Cardiac septum (tissue), 1 donor: ENCODE measurements around the gene KCNQ4. TPM values are rescaled to one million over a fixed set of nuclear protein-coding genes. Genes with fewer than 3 reads are reported as not detected.

Source experiments
- DNase-seq: peaks from one replicate; pipeline ENCODE4 v3.0.0-alpha.2; 2020; ENCODE audit warnings: low spot score
- intact Hi-C: fragments of 100-400 bp; cut with DNase I; formaldehyde crosslinking; loops from one replicate; pipeline ENCODE4 v1.14.0; 2022
- total RNA-seq: library from RNA; stranded (reverse); fragmentation: NEBNext Ultra II Directional; extraction: Animal tissue kit (Norgen Biotek cat#: 25700); gene quantifications from one replicate; pipeline ENCODE4 v1.2.1, GENCODE V29; 2021
- donor health status: DM: no; HTN: no; CAD: no.

KCNQ4 gene
- total RNA-seq, 1 donor from 2014 or later: 3.6 TPM

DNA sequence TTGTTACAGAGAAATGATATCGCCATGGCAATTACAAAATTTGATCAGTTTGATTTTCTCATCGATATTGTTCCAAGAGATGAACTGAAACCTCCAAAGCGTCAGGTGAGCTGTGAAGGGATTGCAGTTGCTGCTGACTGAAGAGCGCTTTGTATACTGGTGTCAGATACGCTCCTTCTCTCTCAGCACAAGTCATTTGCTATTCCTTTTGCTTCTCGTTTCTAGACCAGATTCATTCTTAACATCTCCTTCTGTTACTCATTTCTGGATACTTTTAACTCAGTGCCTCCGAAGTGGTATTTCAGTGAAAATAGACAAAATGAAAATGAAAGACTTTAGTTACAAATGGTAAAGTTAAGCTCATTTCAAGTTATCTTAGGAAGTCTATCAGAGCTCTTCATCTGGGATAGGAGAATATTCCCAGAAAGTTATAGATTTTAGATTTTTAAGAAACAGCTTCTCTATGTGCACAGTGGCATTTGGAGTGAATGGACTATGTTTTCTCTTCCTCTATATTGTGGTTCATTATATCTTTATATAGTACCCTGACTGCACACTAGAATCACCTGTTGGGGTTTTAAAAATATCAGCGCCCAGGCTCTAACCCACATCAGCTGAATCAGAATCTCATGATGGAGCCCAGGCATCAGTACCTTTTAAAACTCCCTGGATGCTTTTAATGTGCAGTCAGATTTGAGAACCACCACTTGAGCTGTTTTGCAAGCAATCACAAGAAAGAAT is 30.3 kb upstream of the KCNQ4 start:
- intact Hi-C loops: no loop called here
- no peak for DNase-seq

DNA sequence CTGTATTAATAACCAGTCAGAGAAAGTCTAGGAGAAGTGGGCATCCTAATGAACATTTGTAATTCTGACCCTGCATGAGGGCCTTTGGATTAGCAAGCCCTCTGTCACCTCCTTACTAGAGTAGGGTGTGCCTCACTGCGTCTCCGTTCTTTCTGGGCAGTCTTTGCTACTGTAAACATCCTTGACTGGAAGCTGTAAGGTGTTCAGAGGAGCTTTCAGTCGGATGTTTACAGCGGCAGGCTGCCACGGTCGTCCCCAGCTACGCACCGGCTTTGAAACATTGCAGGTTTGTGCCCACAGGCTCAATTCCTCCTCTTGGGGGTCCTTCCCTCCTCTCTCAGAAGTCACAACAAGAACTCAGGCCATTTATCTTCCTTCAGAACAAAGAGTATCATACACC is 29.4 kb upstream of the KCNQ4 start:
- DNase-seq: no peak
- intact Hi-C loops: no loop called here

DNA sequence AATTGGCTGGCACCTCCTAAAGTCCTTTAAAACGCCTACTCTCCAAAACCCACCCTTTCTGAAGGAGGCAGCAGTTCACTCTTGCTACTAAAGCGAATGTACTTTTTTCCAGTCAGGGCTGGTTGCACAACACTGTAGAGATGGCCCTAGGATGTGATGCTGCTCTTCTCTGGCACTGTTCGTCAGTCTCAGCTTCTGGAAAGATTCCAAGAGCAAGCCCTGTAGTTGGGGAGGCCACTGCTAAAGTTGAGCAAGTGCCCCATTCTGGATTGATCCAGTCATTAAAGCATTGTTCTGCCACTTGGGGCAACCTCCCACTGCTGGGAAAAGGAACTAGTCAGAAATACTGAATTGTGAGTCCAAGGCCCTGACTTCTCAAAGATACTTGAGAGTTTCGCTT is 28.5 kb upstream of the KCNQ4 start:
- DNase-seq: no peak
- intact Hi-C loops: no loop called here

- no peak for DNase-seq
- intact Hi-C loops: no loop called here
Observed at GRCh38 chr1:40756523-40756922, 27.1 kb upstream of the KCNQ4 start.

GRCh38 chr1:40757084-40757483 is 26.5 kb upstream of the KCNQ4 start:
- intact Hi-C loops: no loop called here

DNA sequence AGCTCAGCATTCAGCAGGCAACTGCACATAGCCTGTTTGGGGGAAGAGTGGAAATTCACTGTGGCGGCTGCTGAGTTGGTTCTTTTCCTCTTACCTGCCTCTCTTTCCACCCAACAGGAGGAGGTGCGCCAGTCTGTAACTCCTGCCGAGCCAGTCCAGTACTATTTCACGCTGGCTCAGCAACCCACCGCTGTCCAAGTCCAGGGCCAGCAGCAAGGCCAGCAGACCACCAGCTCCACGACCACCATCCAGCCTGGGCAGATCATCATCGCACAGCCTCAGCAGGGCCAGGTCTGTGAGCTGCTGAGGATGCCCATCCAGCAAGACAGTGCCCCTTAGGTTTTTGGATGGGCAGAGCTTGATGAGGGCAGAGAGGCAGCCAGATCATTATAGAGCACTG is 25.6 kb upstream of the KCNQ4 start:
- no peak for DNase-seq
- intact Hi-C loops: no loop called here

More at GRCh38 chr1:40757084-40757483, 26.5 kb upstream of the KCNQ4 start:
- no peak for DNase-seq

GRCh38 chr1:40758578-40759343 is 24.8 kb upstream of the KCNQ4 start:
- no peak for DNase-seq
- intact Hi-C loops: no loop called here

DNA sequence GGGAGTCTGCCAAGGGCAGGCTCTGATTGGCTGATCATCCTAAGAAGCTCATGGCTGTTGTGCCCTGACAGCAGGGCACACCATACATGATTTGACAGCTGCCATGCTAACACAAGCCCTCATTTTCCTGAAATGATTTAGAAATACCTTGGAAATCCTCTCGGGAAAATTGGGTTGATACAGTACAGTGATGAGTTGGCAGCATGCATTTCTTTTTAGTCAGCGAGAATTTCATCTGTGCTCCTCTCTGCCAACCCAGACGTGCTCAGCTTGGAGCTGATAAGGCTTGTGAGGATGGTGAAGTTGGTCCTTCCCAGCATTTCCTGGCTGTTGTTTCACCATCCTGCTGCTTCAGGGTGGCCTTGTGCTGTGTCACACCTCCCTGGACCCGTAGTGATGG is 22.6 kb upstream of the KCNQ4 start:
- no peak for DNase-seq
- intact Hi-C loops: no loop called here

GRCh38 chr1:40762144-40762923 is 21.3 kb upstream of the KCNQ4 start:
- intact Hi-C loops: no loop called here
- no peak for DNase-seq

- DNase-seq: no peak
- intact Hi-C loops: no loop called here
Observed at GRCh38 chr1:40763742-40764532, 19.6 kb upstream of the KCNQ4 start.

DNA sequence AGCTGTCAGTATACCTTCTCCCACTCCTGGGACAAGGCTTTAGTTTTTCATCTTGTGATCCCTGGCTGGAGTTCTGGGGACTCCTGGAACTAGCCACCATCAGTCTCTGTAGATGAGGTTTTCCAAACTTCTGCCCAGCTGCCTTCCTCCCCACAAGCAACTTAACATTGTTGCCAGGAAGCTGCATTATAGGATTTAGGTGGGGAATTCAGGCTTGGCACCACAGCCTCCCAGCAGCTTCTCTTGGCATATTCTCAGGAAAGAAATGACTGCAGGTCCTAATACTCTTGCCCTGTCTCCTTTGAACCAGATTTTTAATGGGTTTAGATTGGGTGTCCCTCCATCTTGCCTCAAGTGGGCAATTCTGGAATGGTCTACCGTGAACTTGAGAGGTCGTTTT is 18.6 kb upstream of the KCNQ4 start:
- intact Hi-C loops: loop anchor here (5.0 kb wide), 1 partner anchor 143 kb away; no protein-coding TSS in a partner anchor
- no peak for DNase-seq

- no peak for DNase-seq
- intact Hi-C loops: loop anchor here (5.0 kb wide), 1 partner anchor 144 kb away; no protein-coding TSS in a partner anchor
Observed at GRCh38 chr1:40766017-40766416, 17.6 kb upstream of the KCNQ4 start.

DNA sequence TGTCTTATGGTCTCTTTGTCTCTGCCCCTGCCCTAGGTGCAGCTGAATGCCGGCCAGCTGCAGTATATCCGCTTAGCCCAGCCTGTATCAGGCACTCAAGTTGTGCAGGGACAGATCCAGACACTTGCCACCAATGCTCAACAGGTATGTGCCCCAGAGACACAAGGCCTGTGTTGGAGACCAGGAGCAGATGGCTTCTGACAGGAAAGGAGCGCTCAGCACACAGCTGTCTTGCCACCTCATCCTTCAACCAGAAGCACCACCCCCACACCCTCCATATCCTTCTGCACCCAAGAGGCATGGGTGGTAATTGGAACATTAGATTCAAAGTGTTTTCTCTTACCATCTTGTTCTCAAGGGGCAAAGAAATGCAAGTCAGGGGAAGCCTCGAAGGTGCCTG is 17.0 kb upstream of the KCNQ4 start:
- DNase-seq: no peak
- intact Hi-C loops: loop anchor here (5.0 kb wide), 1 partner anchor 144 kb away; no protein-coding TSS in a partner anchor

DNA sequence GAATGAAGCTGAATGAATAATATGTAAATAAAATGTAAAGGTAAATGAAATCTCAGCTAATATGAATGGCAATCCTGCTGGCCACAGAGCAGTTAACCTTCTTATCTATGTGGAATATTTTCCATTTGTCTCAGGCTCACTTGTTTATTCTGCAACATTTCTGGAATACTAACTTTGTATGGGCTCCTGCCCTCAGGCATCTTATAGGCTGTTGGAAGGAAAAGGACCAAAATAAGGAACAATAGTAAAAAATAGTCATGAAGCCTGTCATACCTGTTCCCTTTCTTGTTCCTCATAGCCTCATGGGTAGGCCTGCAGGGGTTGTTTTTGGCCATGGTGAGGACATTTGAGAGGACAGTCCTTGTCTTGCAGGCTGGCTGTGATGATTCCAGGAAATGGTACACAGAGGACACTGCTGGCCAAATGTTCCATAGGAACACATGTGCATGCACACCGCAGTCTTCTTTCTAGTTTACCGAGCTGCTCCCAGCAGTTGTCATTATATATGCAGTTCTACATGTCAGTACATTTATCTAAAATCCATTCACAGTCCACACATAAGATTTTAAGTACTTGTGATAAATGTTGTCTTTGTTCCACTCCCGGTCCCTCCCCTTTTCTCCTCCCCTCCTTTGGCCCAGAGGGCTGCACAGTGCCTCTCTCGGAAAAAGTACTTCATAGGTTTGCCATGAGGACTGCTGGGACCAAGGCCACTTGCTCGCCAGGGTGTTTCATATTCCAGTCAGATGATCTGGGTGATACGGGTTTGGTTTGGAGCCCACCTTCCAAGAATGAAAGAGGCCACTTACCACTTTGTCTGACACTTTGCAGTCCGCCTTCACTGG is 15.2 kb upstream of the KCNQ4 start:
- intact Hi-C loops: loop anchor here (5.0 kb wide), 1 partner anchor 146 kb away; no protein-coding TSS in a partner anchor
- no peak for DNase-seq

DNA sequence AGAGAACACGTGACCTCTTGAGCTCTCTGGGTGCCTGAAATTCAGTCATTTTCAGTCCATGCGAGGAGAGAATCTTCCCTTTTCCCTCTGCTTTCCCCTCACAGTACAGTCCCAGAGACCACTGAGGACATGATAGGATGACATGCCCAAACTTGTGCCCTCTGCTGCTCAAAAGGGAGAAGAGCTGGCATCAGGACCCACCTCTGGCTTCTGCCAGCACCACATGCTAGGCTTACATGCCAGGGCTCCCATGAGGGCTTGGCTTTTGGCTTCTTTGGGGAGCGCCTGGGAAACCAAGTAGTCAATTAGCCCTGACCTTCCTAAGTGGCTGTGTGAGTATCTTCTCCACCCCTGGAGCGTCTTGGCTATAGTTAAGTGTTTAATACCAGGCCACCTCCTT is 13.8 kb upstream of the KCNQ4 start:
- DNase-seq: no peak
- intact Hi-C loops: loop anchor here (5.0 kb wide), 4 partner anchors 38 to 182 kb away; partner anchors contain the start of gene NFYC

GRCh38 chr1:40770296-40771070 is 13.1 kb upstream of the KCNQ4 start:
- intact Hi-C loops: loop anchor here (5.0 kb wide), 3 partner anchors 38 to 182 kb away; partner anchors contain the start of gene NFYC

DNA sequence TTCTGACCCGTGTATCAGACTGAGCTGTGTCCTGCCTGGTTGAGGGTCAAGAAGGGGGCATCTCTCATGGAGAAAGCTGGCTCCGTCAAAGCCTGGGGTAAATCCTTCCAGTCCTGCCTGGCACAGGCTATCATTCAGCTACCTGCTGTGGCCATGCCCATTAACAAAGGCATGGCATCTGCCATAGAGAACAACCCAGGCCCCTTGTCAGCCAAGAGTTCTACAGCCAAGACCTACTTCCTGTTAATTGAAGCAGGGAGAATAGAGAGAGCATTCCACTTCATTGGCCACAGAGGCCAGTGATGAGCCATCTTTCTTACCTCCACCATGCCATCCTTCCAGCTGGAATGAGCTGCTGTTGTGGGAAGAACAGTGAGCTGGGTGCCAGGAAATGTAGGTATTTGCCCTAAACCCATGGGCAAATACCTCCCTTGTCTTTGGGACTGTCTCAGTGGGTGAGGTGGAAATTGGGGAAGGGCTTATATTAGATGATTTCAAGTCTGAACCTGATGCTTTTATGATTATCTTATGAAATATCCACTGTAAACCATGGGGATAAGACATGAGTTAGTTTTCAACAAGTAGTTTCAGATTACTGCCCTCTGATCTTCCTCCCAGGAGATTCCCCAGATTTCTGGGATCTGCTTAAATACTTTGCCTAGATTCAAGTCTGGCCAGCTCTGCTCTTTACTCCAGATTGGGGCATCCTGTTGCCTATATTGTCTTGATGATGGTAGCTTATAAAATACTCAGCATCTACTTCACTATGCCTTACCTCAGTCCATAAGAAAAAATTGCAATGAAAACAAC is 11.2 kb upstream of the KCNQ4 start:
- intact Hi-C loops: loop anchor here (2.0 to 5.0 kb wide), 4 partner anchors 40 to 180 kb away; partner anchors contain the start of gene NFYC
- no peak for DNase-seq

More at GRCh38 chr1:40770296-40771070, 13.1 kb upstream of the KCNQ4 start:
- no peak for DNase-seq
